Nephron progenitor cell (in vitro differentiated cells): ENCODE data around the gene ANG.
A peak's percentile ranks its signal among the peaks of the same experiment; 100 is the strongest.

Experiments
- DNase-seq: peaks from one replicate; pipeline ENCODE4 v3.0.0; 2021
- H3K27ac Mint-ChIP-seq: 2 replicates; pipeline ENCODE4 v1.8.0; 2021; ENCODE audit warnings: mild to moderate bottlenecking, moderate library complexity, mixed read lengths
- H3K27me3 Mint-ChIP-seq: 2 replicates; pipeline ENCODE4 v1.8.0; 2021; ENCODE audit warnings: mild to moderate bottlenecking, low read depth, mixed read lengths; ENCODE audit not compliant: poor library complexity
- H3K36me3 Mint-ChIP-seq: 2 replicates; pipeline ENCODE4 v1.8.0; 2021; ENCODE audit warnings: low read depth, mixed read lengths
- H3K4me1 Mint-ChIP-seq: 2 replicates; pipeline ENCODE4 v1.8.0; 2021; ENCODE audit warnings: mixed read lengths
- H3K4me3 Mint-ChIP-seq: 2 replicates; pipeline ENCODE4 v1.8.0; 2021; ENCODE audit warnings: mild to moderate bottlenecking, moderate library complexity, mixed read lengths
- H3K9me3 Mint-ChIP-seq: 2 replicates; pipeline ENCODE4 v1.8.0; 2021; ENCODE audit warnings: mild to moderate bottlenecking, moderate library complexity, mixed read lengths
- TF ChIP-seq, protein P1 (sequence below): fragments of 200-600 bp; sonication (generic); IDR thresholded peaks from 2 replicates; pipeline ENCODE4 v1.5.0; 2021; ENCODE audit warnings: antibody characterized with exemption

The ANG gene

DNA sequence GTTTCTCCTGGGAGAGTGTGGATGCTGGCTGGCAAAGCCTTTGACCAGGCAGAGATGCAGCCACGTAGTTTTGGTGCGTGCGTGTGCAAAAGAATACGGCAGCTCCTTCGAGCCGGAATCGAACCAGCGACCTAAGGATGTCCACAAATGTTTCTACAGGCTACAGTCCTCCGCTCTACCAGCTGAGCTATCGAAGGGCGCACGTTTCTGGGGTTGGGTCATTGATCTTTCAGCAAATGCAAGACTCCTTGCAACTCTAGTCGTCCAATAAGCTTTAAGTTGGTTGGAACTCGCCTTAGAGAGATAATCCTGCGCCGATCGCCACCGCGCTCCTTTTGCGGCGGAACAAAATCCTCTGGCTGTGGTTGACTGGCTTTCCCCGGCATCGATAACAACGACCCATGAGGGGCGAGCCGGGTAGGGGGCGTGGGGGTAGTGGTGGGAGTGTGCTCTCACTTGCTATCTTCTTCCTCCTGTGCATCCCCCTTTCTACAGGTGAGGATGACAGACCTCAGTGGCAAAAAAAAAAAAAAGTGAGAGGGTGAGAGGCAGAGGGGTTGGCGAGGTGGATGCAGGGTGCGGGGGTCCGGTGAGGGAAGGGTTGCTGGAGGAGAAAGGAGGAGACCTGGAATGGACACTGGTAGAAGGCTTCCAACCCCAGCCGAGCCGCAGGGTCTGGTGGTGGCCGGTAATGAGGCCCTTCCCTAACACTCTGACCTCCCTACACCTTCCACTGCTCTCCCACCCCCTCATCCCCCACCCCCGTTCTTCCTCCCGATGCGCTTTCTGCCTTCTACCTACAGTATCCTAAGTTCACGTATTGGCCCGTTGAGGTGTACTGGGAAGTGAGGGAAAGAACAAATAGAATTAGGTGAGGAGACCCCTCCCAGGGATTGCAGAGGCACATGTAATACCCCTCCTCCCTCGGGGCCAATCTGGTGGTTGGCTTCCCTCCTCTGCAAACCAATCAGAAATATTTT lies 35.3 kb upstream of the ANG start:
- H3K27ac Mint-ChIP-seq = no peak overlapping the region

GRCh38 chr14:20655851-20656250 lies 32.7 kb upstream of the ANG start:
- DNase-seq = no peak
- H3K27ac Mint-ChIP-seq = no peak overlapping the region
- H3K4me3 Mint-ChIP-seq = no peak overlapping the region
- H3K36me3 Mint-ChIP-seq = no peaks in the 10 kb centered on the region
- TF ChIP-seq, protein P1, sequence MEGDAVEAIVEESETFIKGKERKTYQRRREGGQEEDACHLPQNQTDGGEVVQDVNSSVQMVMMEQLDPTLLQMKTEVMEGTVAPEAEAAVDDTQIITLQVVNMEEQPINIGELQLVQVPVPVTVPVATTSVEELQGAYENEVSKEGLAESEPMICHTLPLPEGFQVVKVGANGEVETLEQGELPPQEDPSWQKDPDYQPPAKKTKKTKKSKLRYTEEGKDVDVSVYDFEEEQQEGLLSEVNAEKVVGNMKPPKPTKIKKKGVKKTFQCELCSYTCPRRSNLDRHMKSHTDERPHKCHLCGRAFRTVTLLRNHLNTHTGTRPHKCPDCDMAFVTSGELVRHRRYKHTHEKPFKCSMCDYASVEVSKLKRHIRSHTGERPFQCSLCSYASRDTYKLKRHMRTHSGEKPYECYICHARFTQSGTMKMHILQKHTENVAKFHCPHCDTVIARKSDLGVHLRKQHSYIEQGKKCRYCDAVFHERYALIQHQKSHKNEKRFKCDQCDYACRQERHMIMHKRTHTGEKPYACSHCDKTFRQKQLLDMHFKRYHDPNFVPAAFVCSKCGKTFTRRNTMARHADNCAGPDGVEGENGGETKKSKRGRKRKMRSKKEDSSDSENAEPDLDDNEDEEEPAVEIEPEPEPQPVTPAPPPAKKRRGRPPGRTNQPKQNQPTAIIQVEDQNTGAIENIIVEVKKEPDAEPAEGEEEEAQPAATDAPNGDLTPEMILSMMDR = no peak
- peaks cover 96% of the 10 kb centered on the region for H3K27me3 Mint-ChIP-seq
- peaks cover 18% of the 10 kb centered on the region for H3K4me1 Mint-ChIP-seq
- no peaks in the 10 kb centered on the region for H3K9me3 Mint-ChIP-seq

More for the DNA sequence above, 35.3 kb upstream of the ANG start:
- peak; percentile 64 for DNase-seq
- peak overlapping the region; percentile 89 for H3K4me3 Mint-ChIP-seq
- no peaks in the 10 kb centered on the region for H3K9me3 Mint-ChIP-seq
- no peaks in the 10 kb centered on the region for H3K36me3 Mint-ChIP-seq
- H3K27me3 Mint-ChIP-seq = peaks cover 70% of the 10 kb centered on the region
- TF ChIP-seq, protein P1 = no peak
- H3K4me1 Mint-ChIP-seq = peaks cover 18% of the 10 kb centered on the region

GRCh38 chr14:20656274-20656673 lies 32.3 kb upstream of the ANG start:
- Mint-ChIP-seq H3K9me3 (no peaks in the 10 kb centered on the region), H3K4me3 (no peak overlapping the region), H3K36me3 (no peaks in the 10 kb centered on the region), H3K27me3 (peaks cover 99% of the 10 kb centered on the region), H3K27ac (no peak overlapping the region), H3K4me1 (peaks cover 18% of the 10 kb centered on the region)
- TF ChIP-seq, protein P1 = no peak
- no peak for DNase-seq

DNA sequence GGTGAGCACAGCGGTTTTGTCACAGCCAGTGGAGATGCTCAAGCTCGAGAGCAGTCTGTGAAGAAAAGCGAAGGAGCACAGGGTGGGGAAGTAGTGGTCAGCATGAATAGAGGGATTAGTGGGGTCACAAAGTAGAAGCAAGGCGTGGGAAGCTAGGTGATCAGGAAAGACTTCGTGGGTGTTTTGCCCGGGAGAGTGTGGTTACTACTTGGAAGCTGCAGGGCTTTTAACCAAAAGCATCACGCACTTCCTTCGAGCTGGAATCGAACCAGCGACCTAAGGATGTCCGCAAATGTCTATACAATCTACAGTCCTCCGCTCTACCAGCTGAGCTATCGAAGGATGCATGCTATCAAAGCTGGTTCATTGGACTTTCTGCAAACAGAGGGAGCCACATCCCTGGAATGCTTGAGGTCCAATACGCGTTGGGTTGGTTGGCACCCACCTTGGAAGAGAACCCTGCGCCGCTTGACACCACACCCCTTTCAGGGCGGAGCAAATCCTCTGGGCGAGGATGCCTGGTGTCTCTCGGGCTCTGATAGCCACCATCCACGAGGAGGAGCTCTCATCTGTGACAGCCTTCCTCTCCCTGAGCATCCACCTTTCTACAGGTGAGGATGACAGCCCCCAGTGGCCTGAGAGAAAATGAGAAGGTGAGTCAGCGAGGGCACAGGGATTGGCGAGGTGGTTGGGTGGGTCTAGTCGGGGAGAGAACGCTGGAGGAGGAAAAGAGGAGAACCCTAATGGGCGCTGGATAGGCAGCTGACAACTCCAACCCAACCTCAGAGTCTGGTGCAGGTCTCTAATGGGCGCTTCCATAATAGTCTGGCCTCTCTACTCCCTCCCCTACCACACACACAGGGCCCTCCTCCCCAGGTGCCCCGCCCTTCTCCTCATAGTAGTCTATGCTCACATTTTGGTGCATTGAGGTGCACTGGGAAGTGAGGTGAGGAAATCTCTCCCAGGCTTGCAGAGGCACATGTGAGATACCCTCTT lies 31.1 kb upstream of the ANG start:
- no peak overlapping the region for H3K27ac Mint-ChIP-seq
- DNase-seq = peak; percentile 22
- H3K4me1 Mint-ChIP-seq = peaks cover 17% of the 10 kb centered on the region
- TF ChIP-seq, protein P1 = no peak
- H3K4me3 Mint-ChIP-seq = no peak overlapping the region
- H3K27me3 Mint-ChIP-seq = peaks cover 99% of the 10 kb centered on the region
- H3K36me3 Mint-ChIP-seq = no peaks in the 10 kb centered on the region
- no peaks in the 10 kb centered on the region for H3K9me3 Mint-ChIP-seq

- Mint-ChIP-seq H3K27ac (no peak overlapping the region), H3K4me1 (peaks cover 14% of the 10 kb centered on the region), H3K36me3 (no peaks in the 10 kb centered on the region), H3K9me3 (no peaks in the 10 kb centered on the region), H3K27me3 (peaks cover 99% of the 10 kb centered on the region), H3K4me3 (no peak overlapping the region)
- no peak for DNase-seq
- TF ChIP-seq, protein P1 = no peak
Measured at GRCh38 chr14:20658246-20658645, 30.3 kb upstream of the ANG start.
